WI38 (cell line): ENCODE results near the gene LY6G6D.

ENCODE experiments used
- H3K4me3 ChIP-seq: 2 replicates; pipeline ENCODE4 v1.5.1; 2011; ENCODE audit warnings: low read depth, mild to moderate bottlenecking, control low read depth, low read length
- CTCF ChIP-seq: IDR thresholded peaks from 2 replicates; pipeline ENCODE4 v1.5.1; 2012; ENCODE audit warnings: low read depth, mild to moderate bottlenecking, control low read depth, low read length

The LY6G6D gene

GRCh38 chr6:31713465-31713864 is 1.7 kb upstream of the LY6G6D start:
- TF ChIP-seq CTCF, result no peak

DNA sequence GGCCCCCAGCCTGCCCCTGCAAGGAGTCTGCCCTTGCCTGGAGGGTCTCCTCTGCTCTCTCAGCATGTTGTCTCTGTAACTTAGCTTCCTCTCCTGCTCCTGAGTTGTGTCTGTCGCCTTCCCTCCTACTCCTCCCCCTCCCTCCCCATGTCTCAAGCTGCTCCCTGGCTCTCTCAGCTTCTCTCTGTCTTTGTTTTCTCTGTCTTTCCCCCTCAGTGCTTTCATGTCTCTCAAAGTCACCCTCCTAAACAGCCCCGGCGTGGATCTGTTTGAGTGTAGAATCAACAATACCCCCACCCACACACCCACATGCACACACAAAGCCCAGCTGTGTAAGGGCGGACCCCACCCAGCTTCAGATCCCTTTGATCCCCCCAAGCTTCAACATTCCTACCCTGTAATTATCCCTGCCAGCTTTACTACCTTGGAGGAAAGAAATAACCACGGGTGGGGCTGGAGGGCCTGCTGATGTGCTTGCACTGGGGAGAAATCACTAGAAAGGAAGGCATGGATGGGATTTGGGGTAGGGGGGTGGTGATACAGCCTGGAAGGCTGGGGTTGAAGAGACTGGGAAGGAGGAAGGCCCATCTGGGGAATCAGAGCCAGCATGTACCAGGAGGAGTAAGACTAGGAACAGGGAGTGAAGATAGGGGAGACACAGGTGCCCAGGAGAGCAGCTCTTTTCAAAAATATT is 1.0 kb upstream of the LY6G6D start:
- H3K4me3 ChIP-seq, result no peak overlapping the region
- TF ChIP-seq CTCF, result no peak

More at GRCh38 chr6:31713465-31713864, 1.7 kb upstream of the LY6G6D start:
- H3K4me3 ChIP-seq, result no peak overlapping the region

DNA sequence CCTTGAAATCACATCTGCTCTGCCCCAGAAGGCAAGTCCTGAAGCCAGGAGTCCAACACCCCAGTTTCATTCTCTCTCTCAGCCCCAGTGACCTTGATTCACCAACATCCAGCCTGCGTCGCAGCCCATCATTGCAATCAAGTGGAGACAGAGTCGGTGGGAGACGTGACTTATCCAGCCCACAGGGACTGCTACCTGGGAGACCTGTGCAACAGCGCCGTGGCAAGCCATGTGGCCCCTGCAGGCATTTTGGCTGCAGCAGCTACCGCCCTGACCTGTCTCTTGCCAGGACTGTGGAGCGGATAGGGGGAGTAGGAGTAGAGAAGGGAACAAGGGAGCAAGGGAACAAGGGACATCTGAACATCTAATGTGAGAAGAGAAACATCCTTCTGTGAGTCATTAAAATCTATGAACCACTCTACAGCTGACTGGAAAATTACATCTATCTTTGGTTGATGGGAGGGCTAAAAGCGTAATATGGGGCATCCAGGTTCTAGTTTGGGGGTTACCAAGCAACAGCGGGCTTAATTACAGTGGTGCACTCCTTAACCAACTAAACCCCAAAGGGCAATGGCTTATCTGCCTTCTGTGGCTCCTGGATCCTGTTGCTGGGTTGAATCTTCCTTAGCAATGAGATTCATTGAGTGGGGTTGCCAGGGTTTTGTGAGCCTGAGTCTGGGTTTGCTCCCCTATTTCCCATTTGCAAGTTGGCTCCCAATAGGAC is 2.5 kb downstream of the LY6G6D start:
- H3K4me3 ChIP-seq, result no peak overlapping the region
- no peak for TF ChIP-seq CTCF

GRCh38 chr6:31718265-31718664 is 3.1 kb downstream of the LY6G6D start:
- no peak for TF ChIP-seq CTCF

GRCh38 chr6:31719001-31719400 is 3.9 kb downstream of the LY6G6D start:
- TF ChIP-seq CTCF, result no peak
- no peak overlapping the region for H3K4me3 ChIP-seq

More at GRCh38 chr6:31718265-31718664, 3.1 kb downstream of the LY6G6D start:
- no peak overlapping the region for H3K4me3 ChIP-seq

DNA sequence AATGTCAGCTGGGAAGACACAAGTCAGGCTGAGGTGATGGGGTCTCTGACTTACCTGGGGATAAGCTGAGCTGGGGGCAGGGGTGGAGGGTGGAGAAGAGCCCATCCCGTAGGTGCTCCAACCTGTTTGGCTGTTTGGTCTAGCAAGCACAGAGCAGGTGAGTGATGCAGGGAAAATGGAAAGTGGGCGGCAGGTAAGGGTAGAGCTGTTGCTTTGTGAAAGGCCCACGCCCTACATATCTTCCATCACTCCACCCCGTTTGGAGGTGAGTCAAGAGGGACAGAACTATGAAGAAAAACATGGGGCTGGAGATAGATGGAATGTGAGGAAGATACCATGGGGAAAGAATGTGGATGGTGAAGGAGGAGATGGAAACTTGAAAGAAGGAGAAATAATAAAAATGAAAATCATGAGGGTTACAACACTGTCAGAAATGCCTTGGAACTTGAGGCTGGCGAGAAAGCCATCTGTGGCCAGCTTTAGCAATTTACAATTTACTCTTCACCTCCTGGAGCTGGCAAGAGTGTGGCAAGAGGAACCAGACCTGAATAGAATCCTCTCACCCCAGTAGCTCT is 5.1 kb downstream of the LY6G6D start:
- no peak for TF ChIP-seq CTCF

More for the DNA sequence above, 5.1 kb downstream of the LY6G6D start:
- H3K4me3 ChIP-seq, result no peak overlapping the region
